Thyroid gland (tissue), 4 donors: ENCODE results near the gene DELE1. TPM values are rescaled to one million over a fixed set of nuclear protein-coding genes. Genes with fewer than 3 reads are reported as not detected.

Source experiments
- DNase-seq, 2 donors: peaks; one replicate each; pipeline ENCODE4 v3.0.0-alpha.2; 2019
- H3K27ac ChIP-seq, 3 donors: fragments of 200-600 bp; sonication (generic); 1 replicate in 2 of 3; 2 replicates in 1 of 3; pipeline ENCODE4 v1.5.1; 2016 to 2019; ENCODE audit warnings: mild to moderate bottlenecking in 1 of 3, moderate library complexity in 1 of 3
- H3K27me3 ChIP-seq: fragments of 200-600 bp; sonication (generic); one replicate; pipeline ENCODE4 v1.5.1; 2019
- H3K36me3 ChIP-seq, 2 donors: fragments of 200-600 bp; sonication (generic); one replicate each; pipeline ENCODE4 v1.5.1; 2016 to 2019
- H3K4me1 ChIP-seq, 2 donors: fragments of 200-600 bp; sonication (generic); one replicate each; pipeline ENCODE4 v1.5.1; 2017 to 2019
- H3K4me3 ChIP-seq, 3 donors: fragments of 200-600 bp; sonication (generic); replicated peaks in 1 of 3; 1 replicate in 2 of 3; 2 replicates in 1 of 3; pipeline ENCODE4 v1.5.1; 2016; ENCODE audit warnings: mild to moderate bottlenecking in 1 of 3
- H3K9me3 ChIP-seq: fragments of 200-600 bp; sonication (generic); one replicate; pipeline ENCODE4 v1.5.1; 2017
- POLR2A ChIP-seq, 2 donors: fragments of 450-650 bp; IDR thresholded peaks; one replicate each; pipeline ENCODE4 v1.6.1; 2017; ENCODE audit warnings: antibody characterized with exemption in 2 of 2, mild to moderate bottlenecking in 2 of 2, moderate library complexity in 1 of 2
- WGBS, 2 donors: methylation state at CpG; one replicate each; pipeline ENCODE4 v1.1.5; 2017; 5-methylcytosine and 5-hydroxymethylcytosine counted together
- intact Hi-C: fragments of 100-400 bp; cut with DNase I; formaldehyde crosslinking; loops from one replicate; pipeline ENCODE4 v1.15.1; 2023
- total RNA-seq, 4 donors: library from RNA; depleted of rRNA; stranded (reverse); fragments of >200 nt; gene quantifications; one replicate each; pipeline ENCODE4 v1.2.3, GENCODE V29; 2016
- TF ChIP-seq, protein P1 (sequence below), 6 experiments: fragments of 200-600 bp in 3 of 6; fragments of 450-650 bp in 3 of 6; sonication (generic) in 3 of 6; IDR thresholded peaks; one replicate each; pipeline ENCODE4 v1.5.1; 2016 to 2019; ENCODE audit warnings: antibody characterized with exemption in 6 of 6, mild to moderate bottlenecking in 2 of 6, inconsistent platforms in 1 of 6, moderate library complexity in 1 of 6

The DELE1 gene
- total RNA-seq, 4 donors from 2014 or later: 68.5 to 130 (median 85.1) TPM

DNA sequence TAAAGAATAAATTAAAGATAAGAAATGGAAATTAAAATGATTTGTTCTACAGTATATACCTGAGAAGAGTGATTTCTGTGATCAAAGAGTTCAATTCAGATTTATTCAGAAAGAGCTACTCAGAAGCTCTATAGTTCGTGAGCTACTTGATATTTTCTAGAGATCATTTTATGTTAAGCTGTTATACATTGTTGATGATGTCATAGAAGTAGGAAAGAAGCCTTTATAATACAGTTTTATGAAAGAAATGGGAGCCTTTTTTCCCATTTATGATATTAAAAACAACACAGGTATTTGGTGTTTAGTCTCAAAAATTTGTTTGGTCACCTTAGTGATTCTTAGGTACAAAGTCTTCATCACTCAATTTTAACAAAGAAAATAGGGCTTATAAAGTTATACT is 66.0 kb downstream of the DELE1 start:
- TF ChIP-seq, protein P1, sequence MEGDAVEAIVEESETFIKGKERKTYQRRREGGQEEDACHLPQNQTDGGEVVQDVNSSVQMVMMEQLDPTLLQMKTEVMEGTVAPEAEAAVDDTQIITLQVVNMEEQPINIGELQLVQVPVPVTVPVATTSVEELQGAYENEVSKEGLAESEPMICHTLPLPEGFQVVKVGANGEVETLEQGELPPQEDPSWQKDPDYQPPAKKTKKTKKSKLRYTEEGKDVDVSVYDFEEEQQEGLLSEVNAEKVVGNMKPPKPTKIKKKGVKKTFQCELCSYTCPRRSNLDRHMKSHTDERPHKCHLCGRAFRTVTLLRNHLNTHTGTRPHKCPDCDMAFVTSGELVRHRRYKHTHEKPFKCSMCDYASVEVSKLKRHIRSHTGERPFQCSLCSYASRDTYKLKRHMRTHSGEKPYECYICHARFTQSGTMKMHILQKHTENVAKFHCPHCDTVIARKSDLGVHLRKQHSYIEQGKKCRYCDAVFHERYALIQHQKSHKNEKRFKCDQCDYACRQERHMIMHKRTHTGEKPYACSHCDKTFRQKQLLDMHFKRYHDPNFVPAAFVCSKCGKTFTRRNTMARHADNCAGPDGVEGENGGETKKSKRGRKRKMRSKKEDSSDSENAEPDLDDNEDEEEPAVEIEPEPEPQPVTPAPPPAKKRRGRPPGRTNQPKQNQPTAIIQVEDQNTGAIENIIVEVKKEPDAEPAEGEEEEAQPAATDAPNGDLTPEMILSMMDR (IDR thresholded peaks at IDR 0.05): no peak
- no peak for TF ChIP-seq POLR2A (IDR thresholded peaks at IDR 0.05)

More for the DNA sequence above, 66.0 kb downstream of the DELE1 start:
- Histone ChIP-seq H3K9me3 (no peaks in the 10 kb centered on the region), H3K4me3 (no peak overlapping the region), H3K27me3 (no peaks in the 10 kb centered on the region), H3K27ac (no peak overlapping the region), H3K4me1 (peaks cover 7 to 10% of the 10 kb centered on the region in 2 donors), H3K36me3 (peaks cover 21 to 33% of the 10 kb centered on the region in 2 donors)
- 2 to 44% methylated on average over 1 of the region's 1 CpG for WGBS, 2 donors
- DNase-seq: no peak
- intact Hi-C loops: loop anchor here (5.0 kb wide), 2 partner anchors 153 to 563 kb away; no protein-coding TSS in a partner anchor

Other genes starting within 250 kb of the DELE1 start
- 10 to 100 TPM in 1 of 4 donors, 1 to 10 TPM in 3; 5.4 to 11.7 (median 8.3) TPM for gene ARAP3, start 241.6 kb upstream of the DELE1 start, total RNA-seq
- gene PCDH1, start 45.5 kb upstream of the DELE1 start, total RNA-seq: 10 to 100 TPM; 23.4 to 76.2 (median 37.5) TPM
- 10 to 100 TPM in 1 of 4 donors, 1 to 10 TPM in 3; 7.7 to 23.2 (median 8.0) TPM for gene PCDH12, start 34.3 kb downstream of the DELE1 start, total RNA-seq
- gene RNF14, start 45.2 kb downstream of the DELE1 start, total RNA-seq: 10 to 100 TPM; 52.5 to 69.7 (median 61.7) TPM
- gene GNPDA1, start 89.2 kb downstream of the DELE1 start, total RNA-seq: 10 to 100 TPM; 28.8 to 56.3 (median 45.8) TPM
- gene NDFIP1, start 184.9 kb downstream of the DELE1 start, total RNA-seq: 100 to 1,000 TPM; 185 to 351 (median 297) TPM